Measurements from ENCODE around the gene NOL6.

DNA sequence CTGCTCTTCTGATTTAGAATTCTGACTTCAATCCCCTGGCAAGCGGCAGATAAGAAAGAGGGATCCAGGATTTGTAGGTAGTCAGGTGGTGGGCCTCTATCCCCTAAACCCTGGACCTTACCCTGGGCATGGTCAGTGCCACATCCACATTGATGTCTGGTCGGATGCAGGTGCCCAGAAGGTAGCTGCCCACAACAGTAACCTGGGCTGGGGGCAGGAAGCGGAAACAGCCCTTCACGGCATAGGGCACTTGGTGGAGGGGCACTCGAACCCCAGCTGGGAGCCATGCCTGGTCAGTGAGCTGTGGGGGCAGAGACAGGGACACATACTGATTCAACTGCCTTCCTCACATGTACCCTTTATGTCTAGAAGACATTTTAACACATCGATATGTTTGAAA lies 3.8 kb downstream of the NOL6 start:
- TF ChIP-seq, protein P1, sequence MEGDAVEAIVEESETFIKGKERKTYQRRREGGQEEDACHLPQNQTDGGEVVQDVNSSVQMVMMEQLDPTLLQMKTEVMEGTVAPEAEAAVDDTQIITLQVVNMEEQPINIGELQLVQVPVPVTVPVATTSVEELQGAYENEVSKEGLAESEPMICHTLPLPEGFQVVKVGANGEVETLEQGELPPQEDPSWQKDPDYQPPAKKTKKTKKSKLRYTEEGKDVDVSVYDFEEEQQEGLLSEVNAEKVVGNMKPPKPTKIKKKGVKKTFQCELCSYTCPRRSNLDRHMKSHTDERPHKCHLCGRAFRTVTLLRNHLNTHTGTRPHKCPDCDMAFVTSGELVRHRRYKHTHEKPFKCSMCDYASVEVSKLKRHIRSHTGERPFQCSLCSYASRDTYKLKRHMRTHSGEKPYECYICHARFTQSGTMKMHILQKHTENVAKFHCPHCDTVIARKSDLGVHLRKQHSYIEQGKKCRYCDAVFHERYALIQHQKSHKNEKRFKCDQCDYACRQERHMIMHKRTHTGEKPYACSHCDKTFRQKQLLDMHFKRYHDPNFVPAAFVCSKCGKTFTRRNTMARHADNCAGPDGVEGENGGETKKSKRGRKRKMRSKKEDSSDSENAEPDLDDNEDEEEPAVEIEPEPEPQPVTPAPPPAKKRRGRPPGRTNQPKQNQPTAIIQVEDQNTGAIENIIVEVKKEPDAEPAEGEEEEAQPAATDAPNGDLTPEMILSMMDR (IDR thresholded peaks at IDR 0.05): no peak
- no peak for TF ChIP-seq POLR2A (IDR thresholded peaks at IDR 0.05)
